ENCODE data around the gene RPL39L.

The RPL39L gene

DNA sequence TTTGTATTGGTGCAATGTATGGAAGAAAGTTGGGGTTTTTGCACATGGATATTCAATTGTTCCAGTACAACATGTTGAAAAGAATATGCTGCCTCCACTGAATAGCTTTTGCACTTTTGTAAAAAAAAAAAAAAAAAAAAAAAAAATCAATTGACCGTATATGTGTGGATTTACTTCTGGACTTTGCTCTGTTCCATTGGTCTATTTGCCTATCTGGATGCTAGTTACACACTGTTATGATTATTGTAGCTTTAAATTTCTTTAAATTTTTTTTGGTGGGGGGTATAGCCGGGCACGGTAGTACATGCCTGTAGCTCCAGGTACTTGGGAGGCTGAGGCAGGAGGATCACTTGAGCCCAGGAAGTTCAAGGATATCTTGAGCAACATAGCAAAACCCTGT is 52.5 kb downstream of the RPL39L start:
- DNase-seq, result no peak

DNA sequence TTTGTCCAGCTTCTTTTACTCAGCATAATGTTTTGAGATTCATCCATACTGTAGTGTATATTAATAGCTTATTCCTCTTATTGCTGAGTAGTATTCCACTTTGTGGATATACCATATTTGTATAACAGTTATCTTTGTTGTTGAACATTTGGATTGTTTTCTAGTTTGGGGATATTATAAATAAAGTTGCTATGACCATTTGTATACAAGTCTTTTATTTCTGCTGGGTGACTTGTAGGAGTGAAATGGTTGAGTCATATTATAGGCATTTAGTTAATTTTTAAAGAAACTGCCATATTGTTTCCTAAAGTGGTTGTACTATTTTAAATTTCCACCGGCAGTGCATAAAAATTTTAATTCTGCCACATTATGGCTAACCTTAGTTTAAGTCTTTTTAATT is 53.4 kb downstream of the RPL39L start:
- DNase-seq, result no peak

DNA sequence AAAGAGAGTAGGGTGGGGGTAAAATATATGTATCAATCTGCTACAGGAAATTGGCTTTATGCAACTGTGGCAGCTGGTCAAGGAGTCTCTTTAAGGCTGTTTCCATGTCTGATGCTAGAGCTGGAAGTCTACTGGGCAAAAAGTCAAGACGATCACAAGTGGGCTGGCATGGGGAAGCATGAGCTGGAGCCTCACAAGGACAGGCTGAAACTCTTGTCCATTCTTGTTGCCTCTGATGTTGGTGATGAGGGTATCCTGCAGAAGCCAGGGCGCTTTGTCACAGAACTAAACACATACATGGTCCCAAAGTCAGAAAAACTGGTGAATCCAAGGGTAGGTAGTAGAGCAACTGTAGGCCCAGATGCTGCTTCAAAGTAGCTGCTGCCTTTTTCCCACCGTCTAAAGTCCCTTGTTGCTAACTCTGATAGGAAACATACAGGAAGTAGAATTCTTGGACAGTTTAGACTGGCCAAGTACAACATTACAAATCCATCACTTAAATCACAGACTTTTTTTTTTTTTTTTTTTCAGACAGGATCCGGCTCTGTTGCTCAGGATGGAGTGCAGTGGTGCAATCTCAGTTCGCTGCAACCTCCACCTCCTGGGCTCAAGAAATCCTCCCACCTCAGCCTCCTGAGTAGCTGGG is 54.2 kb downstream of the RPL39L start:
- DNase-seq, result no peak

DNA sequence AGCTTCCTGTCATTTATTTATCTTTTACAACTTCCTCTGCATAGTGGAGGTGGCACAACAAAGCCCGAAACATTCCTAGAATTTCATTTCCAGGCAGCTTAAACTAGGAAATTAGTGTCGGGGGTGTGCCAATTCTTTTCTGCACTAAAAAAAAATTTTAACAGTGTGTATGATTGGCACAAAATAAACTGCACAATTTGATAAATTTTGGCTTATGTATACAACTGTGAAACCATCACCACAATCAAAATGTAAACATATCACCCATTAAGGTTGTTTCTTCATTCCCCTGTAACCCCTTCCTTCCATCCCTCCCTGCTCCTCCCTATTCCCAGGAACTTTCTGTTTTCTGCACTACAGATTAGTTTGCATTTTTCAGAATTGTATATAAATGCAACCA is 54.7 kb downstream of the RPL39L start:
- DNase-seq, result no peak

DNA sequence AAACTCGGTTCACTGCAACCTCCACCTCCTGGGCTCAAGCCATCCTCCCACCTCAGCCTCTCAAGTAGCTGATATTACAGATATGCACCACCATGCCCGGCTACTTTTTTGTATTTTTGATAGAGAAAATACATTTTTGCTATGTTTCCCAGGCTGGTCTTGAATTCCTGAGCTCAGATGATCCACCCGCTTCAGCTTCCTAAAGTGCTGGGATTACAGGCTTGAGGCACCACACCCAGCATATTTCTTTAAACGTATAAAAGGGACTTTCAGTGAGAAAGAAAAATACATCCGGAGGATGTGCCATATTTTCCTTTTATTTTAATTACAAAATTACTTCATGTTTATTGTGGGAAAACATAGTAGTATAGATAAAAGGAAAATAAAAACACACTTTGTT is 55.2 kb downstream of the RPL39L start:
- no peak for DNase-seq

DNA sequence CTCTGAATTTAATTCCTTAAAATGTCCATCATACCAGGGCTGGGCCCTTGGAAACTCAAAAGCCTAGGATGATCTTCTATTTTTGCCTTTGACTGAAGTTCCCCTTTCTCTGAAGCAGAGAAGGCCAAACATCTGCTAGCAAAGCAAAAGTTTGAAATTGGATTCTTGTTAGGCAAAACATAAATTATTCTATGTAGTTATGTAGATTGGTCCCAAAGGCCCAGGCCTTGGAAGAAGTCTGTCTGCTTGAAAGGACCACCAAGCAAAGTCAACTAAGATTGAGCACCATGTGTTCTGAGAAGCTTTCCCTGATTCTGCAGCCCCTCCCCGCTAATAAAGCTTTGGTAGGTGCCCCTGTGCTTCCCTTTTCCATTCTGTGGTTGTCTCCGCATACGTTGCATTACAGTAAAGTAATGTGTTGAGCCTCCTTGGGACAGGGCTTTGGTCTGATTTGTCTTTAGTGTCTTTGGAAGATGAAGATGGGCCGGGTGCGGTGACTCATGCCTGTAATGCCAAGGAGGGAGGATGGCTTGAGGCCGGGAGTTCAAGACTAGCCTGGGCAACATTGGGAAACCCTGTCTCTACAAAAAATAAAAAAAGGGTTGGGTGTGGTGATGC is 56.4 kb downstream of the RPL39L start:
- DNase-seq, result no peak

DNA sequence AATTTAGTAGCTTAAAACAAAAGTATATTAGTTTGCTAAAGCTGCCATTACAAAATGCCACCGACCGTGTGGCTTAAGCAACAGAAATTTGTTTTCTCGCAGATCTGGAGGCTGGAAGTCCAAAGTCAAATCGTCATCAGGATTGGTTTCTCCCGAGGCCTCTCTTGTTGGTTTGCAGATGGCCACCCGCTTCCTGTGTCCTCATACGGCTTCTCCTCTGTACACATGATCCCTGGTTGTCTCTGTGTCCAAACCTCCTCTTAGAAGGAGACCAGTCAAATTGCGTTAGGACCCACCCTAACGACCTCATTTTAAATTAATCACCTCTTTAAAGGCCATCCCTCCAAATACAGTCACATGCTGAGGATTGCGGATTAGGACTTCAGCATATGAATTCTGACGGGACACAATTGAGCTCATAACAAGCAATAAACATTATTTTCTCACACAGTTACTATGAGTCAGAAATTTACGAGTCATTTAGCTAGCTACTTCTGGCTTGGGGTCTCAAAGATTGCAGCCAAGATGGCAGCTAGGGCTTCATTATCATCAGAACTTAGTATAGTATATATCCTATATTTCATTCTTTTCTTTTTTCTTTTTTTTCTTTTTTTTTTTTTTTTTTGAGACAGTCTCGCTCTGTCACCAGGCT is 58.4 kb downstream of the RPL39L start:
- no peak for DNase-seq

DNA sequence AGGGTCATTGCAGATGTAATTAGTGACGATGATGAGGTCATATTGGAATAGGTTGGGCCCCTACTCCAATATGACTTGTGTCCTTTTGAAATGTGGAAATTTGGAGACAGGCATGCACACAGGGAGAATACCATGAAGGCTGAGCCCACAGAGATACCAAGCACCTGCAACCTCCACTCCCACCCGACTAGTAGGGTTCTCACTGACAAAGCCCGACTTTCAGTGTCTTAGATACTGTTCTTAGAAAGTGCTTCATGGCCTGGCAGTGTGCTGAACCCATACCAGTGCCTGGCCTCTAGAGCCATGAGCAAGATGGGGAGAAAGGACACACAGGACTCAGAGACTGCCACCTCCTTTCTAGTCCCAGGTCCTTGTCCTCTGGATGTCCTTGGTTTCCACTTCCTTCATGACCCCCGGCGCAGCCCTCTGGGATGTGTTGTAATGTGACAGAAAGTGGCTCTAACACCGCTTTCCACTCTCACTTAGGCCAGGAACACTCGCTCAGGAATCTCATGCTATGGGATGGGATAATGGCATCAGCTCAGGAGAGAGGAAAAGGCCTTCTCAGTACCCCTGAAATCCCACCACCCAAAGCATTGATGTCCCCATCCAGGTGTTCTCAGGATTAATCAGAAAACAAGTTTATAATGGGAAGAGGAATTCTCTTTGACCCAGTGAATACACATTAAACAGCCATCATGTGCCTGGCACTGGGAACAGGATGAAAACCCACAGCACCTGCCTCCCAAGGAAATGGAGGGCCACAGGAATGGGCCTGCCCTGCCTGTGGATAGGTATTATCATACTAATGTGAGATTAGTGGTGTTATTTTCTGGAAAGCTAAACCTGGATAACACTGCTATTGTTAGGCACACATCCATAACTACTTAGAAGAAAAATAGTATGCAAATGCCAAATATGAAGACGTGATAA is 59.9 kb downstream of the RPL39L start:
- no peak for DNase-seq

DNA sequence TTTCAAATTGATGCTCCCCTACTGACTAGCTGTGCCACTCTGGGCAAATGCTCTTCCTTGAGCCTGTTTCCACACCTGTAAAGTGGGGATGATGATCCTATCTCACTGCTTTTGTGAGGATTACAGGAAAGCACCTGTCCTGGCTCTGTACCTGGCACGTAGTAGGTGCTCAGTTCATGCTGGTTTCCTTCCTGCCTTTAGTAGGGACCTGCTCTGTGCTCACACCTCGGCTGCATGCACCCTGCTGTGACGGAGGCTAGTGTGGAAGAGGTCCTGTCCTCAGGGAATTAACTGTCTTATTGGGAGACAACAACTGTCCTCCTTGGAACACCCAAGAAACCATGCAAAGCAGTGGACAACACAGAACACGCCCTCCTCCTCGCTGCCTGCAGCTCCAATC is 61.8 kb downstream of the RPL39L start:
- DNase-seq, result no peak

DNA sequence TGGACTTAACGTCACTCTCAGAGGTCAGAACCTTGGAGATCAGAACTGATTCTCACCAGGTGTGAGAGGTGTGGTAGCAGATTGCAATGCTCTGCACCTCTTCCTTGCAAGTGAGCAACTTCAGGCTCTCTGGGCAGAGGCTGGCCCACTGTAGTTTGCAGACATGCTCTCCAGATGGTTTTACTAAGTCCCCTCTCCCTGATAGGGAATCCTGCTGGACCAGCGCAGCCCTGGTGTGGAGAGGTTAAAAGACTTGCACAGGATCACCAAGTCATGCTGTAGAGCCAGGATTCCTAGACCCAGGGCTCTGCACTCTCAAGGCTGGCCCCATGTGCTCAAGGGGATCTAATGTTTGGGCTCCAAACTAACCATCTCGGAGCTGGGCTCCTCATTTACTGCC is 62.2 kb downstream of the RPL39L start:
- no peak for DNase-seq

DNA sequence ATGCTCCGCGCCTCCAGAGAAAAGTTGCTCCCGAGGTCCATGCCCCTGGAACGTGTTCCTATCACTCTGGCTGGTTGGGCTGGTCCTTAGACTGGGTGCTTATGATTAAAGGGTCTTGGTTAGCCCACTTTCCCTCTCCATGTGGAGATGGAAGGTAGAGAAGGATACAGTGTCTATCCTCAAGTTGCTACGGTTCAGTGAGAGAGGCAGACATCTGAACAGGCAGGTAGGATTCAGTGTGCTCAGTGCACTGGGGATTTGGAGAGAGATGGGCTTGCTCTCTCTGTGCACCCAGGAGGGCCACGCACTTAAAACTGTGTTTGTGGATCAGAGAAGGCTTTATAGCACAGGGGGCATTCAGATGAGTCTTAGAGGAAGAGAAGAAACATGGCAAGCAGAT is 63.0 kb downstream of the RPL39L start:
- DNase-seq, result no peak

DNA sequence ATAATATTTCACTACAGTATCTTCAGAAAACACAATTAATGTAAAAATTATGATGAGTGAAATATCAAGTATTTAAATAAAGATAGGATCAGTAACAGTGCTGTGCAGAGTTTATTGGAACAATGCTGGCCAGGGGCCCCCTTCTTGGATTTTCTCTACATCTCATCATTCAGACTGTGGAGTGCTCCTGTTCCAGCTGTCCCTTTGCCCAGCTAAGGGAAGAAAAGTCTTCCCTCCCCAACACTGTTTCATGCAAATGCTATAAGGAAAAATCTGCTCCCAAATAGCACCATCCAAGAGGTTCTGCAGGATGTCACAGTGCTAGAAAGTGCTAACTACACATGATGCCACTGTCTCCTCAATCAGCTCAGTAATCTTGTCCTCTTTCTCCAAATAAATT is 64.5 kb downstream of the RPL39L start:
- DNase-seq, result no peak

DNA sequence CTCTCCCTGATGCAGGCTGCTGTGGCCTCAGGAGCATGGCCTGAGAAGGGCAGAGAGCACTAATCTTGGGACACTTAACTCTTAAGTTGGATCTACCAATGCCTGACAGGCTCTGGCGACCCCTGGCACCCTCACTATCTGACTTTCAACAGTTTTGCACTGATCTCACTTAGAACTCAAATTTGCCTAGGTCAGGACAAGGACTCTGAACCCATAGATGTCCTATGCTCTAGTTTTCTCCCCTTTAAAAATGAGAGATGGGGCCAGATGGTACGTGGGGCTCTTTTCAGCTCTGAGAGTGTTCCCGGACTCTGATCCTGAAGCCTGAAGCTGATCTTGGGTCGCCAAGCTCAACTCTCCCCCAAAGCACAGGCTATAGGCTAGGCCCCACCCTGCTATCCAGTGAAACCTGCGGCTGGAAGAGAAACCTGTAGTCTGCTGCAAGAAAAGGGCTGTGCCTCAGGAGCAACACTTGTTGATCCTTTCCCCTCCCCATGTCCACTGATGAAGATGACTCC is 65.7 kb downstream of the RPL39L start:
- DNase-seq, result no peak

DNA sequence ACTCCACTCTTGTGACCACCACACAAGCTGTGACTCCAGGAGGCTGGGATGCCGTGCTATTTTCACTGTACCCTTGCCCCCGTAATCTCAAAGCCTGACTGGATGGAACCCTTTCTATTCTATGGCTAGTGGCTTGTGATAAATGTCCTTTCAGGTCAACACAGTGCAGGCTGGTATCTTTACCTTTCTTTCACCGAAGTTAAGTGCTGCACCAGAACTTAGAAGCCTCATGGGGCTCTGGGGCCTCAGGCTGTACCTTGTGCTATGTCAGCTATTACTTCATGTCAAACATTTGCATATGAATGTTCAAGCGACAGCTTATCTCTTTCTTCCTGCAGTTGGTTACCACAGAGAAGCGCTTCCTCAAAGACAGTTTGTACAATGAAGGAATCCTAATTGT is 66.8 kb downstream of the RPL39L start:
- no peak for DNase-seq

DNA sequence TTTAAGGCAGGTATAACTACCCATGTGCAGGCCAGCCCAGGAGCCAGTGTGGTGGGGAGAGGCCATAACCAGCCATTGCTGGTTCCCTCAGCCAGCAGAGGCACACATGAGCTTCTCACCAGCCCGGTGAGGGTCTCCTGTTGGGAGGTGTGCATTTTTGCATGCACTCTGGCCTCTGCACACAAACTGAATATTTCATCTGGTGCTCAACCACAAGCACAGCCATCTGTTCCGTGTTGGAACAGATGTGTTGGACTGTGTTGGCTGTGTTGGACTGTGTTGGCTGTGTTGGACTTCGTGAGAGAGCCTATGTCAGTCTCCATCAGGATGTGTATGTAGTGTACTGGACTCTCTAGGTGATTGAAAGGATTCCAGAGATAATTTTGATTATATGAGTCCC is 67.2 kb downstream of the RPL39L start:
- no peak for DNase-seq

Measured in femur (tissue), 1 donor.